HCT116 (cell line): ENCODE data around the gene DIAPH3. TPM values are rescaled to one million over a fixed set of nuclear protein-coding genes. Genes with fewer than 3 reads are reported as not detected.

Experiments used
- ATAC-seq: fragments of 200-7000 bp; cut with Tn5 transposase; 2 replicates; pipeline ENCODE4 v1.9.1; 2020; ENCODE audit warnings: mild to moderate bottlenecking, moderate library complexity
- BruUV-seq: library from RNA; stranded (reverse); fragments of 400-500 nt; replicated peaks from 2 replicates; lab custom pipeline; 2021; lab: Mats Ljungman, UMichigan
- CTCF ChIA-PET: fragments of 300-600 bp; sonication (Branson Sonifier 250); formaldehyde crosslinking; loops from one replicate; lab custom pipeline; 2021; ENCODE audit warnings: antibody characterized with exemption; lab: Charles Lee
- POLR2A ChIA-PET: fragments of 300-600, 350-600 bp; sonication (Branson Sonifier 250); formaldehyde crosslinking; loops from one replicate; lab custom pipeline; 2021; ENCODE audit warnings: antibody characterized with exemption; lab: Charles Lee
- RAD21 ChIA-PET, 2 experiments: fragments of 300-600 bp; sonication (Branson Sonifier 250); formaldehyde crosslinking; loops; one replicate each; lab custom pipeline; 2023; ENCODE audit warnings: low total read pairs in 2 of 2; ENCODE audit not compliant: uncharacterized antibody in 2 of 2, unreplicated experiment in 2 of 2, low non-redundant PET in 1 of 2; lab: Charles Lee
- DNase-seq: peaks from one replicate; pipeline ENCODE4 v3.0.0-alpha.2; 2010; ENCODE audit warnings: low read depth, low spot score
- H2AFZ ChIP-seq: fragments of 200-600 bp; shearing (Covaris generic), sonication (generic); 2 replicates; pipeline ENCODE4 v1.6.1; 2017; ENCODE audit warnings: low read depth, mixed run types, mixed read lengths, antibody characterized with exemption, low read length; ENCODE audit not compliant: poor library complexity, severe bottlenecking
- H3K27ac ChIP-seq: 2 replicates; pipeline ENCODE4 v1.5.1; 2012; ENCODE audit warnings: low read depth, low read length
- H3K27me3 ChIP-seq: fragments of 200-600 bp; sonication (generic); 2 replicates; pipeline ENCODE4 v1.6.1; 2016; ENCODE audit warnings: mixed run types, low read length, mixed read lengths; ENCODE audit not compliant: insufficient read depth
- H3K36me3 ChIP-seq, 2 experiments: fragments of 200-500 bp in 1 of 2; fragments of 200-600 bp in 1 of 2; sonication (Bioruptor generic) in 1 of 2; sonication (generic) in 1 of 2; 2 replicates each; pipeline versions ENCODE4 v1.5.1 to v1.6.1; 2014 to 2016; ENCODE audit warnings: low read length in 2 of 2, inconsistent platforms in 1 of 2, mixed read lengths in 1 of 2, mixed run types in 1 of 2; ENCODE audit not compliant: insufficient read depth in 2 of 2, control insufficient read depth in 1 of 2
- H3K4me1 ChIP-seq, 2 experiments: fragments of 200-600 bp in 1 of 2; sonication (generic) in 1 of 2; 2 replicates each; pipeline versions ENCODE4 v1.5.1 to v1.6.1; 2012 to 2017; ENCODE audit warnings: low read length in 2 of 2, inconsistent platforms in 1 of 2, mild to moderate bottlenecking in 1 of 2, mixed read lengths in 1 of 2, mixed run types in 1 of 2, moderate library complexity in 1 of 2; ENCODE audit not compliant: insufficient read depth in 2 of 2, control insufficient read depth in 1 of 2
- H3K4me2 ChIP-seq: fragments of 200-600 bp; sonication (generic); 2 replicates; pipeline ENCODE4 v1.6.1; 2017; ENCODE audit warnings: mixed run types, low read length, mixed read lengths
- H3K4me3 ChIP-seq, 2 experiments: fragments of 200-600 bp in 1 of 2; sonication (generic) in 1 of 2; replicated peaks in 1 of 2; 2 replicates each; pipeline ENCODE4 v1.5.1; 2011 to 2016; ENCODE audit warnings: low read length in 2 of 2, control low read depth in 1 of 2, low read depth in 1 of 2, mild to moderate bottlenecking in 1 of 2, mixed read lengths in 1 of 2, mixed run types in 1 of 2
- H3K79me2 ChIP-seq: fragments of 200-600 bp; sonication (generic); 2 replicates; pipeline ENCODE4 v1.6.1; 2017; ENCODE audit warnings: mild to moderate bottlenecking, mixed run types, low read length, moderate library complexity, mixed read lengths; ENCODE audit not compliant: insufficient read depth
- H3K9ac ChIP-seq: fragments of 200-600 bp; sonication (generic); 2 replicates; pipeline ENCODE4 v1.6.1; 2016; ENCODE audit warnings: low read length, mixed read lengths
- H3K9me2 ChIP-seq: fragments of 200-600 bp; sonication (generic), shearing (Covaris generic); 2 replicates; pipeline ENCODE4 v1.6.1; 2017; ENCODE audit warnings: mixed run types, mild to moderate bottlenecking, moderate library complexity; ENCODE audit not compliant: insufficient read depth
- H3K9me3 ChIP-seq, 2 experiments: fragments of 200-500 bp in 1 of 2; fragments of 200-600 bp in 1 of 2; sonication (Bioruptor generic) in 1 of 2; sonication (generic) in 1 of 2; 2 replicates each; pipeline ENCODE4 v1.6.1; 2014 to 2017; ENCODE audit warnings: low read length in 2 of 2, mixed read lengths in 2 of 2, inconsistent platforms in 1 of 2, low read depth in 1 of 2, mild to moderate bottlenecking in 1 of 2, mixed run types in 1 of 2, moderate library complexity in 1 of 2; ENCODE audit not compliant: control insufficient read depth in 1 of 2, insufficient read depth in 1 of 2
- H4K20me1 ChIP-seq: fragments of 200-600 bp; sonication (generic), shearing (Covaris generic); 2 replicates; pipeline ENCODE4 v1.6.1; 2017; ENCODE audit warnings: mixed run types, mild to moderate bottlenecking, moderate library complexity; ENCODE audit not compliant: insufficient read depth
- ATF3 ChIP-seq: IDR thresholded peaks from 2 replicates; pipeline ENCODE4 v1.6.1; 2012
- CEBPB ChIP-seq: IDR thresholded peaks from 2 replicates; pipeline ENCODE4 v1.6.1; 2012; ENCODE audit warnings: low read depth
- EGR1 ChIP-seq: IDR thresholded peaks from 2 replicates; pipeline ENCODE4 v1.6.1; 2012; ENCODE audit warnings: low read depth
- EZH2 ChIP-seq: fragments of 200-600 bp; sonication (generic); IDR thresholded peaks from 2 replicates; pipeline ENCODE4 v1.6.1; 2017; ENCODE audit warnings: antibody characterized with exemption, mixed run types
- FOSL1 ChIP-seq: IDR thresholded peaks from 2 replicates; pipeline ENCODE4 v1.6.1; 2012; ENCODE audit warnings: low read depth
- JUND ChIP-seq: IDR thresholded peaks from 2 replicates; pipeline ENCODE4 v1.6.1; 2012
- MAX ChIP-seq: IDR thresholded peaks from 2 replicates; pipeline ENCODE4 v1.6.1; 2012
- POLR2A ChIP-seq: IDR thresholded peaks from 2 replicates; pipeline ENCODE4 v1.7.0; 2011; ENCODE audit warnings: borderline replicate concordance; ENCODE audit not compliant: insufficient read depth, insufficient read length; ENCODE audit errors: extremely low read depth
- POLR2AphosphoS5 ChIP-seq: IDR thresholded peaks from 2 replicates; pipeline ENCODE4 v1.6.1; 2011; ENCODE audit warnings: mild to moderate bottlenecking, low read depth, low read length, moderate library complexity
- RAD21 ChIP-seq: IDR thresholded peaks from 2 replicates; pipeline ENCODE4 v1.6.1; 2012; ENCODE audit warnings: low read depth, mild to moderate bottlenecking
- SP1 ChIP-seq: IDR thresholded peaks from 2 replicates; pipeline ENCODE4 v1.6.1; 2012; ENCODE audit warnings: low read depth
- YY1 ChIP-seq: IDR thresholded peaks from 2 replicates; pipeline ENCODE4 v1.6.1; 2011; ENCODE audit warnings: low read length, low read depth, moderate library complexity, mild to moderate bottlenecking; ENCODE audit not compliant: insufficient replicate concordance; ENCODE audit errors: extremely low read depth
- ZBTB33 ChIP-seq: IDR thresholded peaks from 2 replicates; pipeline ENCODE4 v1.6.1; 2011; ENCODE audit warnings: mild to moderate bottlenecking, low read length, moderate library complexity; ENCODE audit not compliant: insufficient replicate concordance; ENCODE audit errors: extremely low read depth
- ZNF274 ChIP-seq: fragments of 200-500 bp; sonication (Bioruptor generic); IDR thresholded peaks from 2 replicates; pipeline ENCODE4 v1.6.1; 2014; ENCODE audit warnings: mild to moderate bottlenecking, low read depth, low read length, inconsistent platforms
- intact Hi-C: fragments of 100-400 bp; cut with micrococcal nuclease; formaldehyde crosslinking; loops from 2 replicates; pipeline ENCODE4 v1.10.0; 2022
- total RNA-seq: library from RNA; stranded (reverse); gene quantifications from one replicate; pipeline ENCODE4 v1.2.1, GENCODE V29; 2021; ENCODE audit not compliant: unreplicated experiment
- TF ChIP-seq, protein P1 (sequence below), 3 experiments: fragments of 200-600 bp in 1 of 3; sonication (generic) in 1 of 3; IDR thresholded peaks in 2 of 3; conservative IDR thresholded peaks in 1 of 3; 2 replicates each; pipeline ENCODE4 v1.5.1; 2012 to 2017; ENCODE audit warnings: low read depth in 2 of 3, low read length in 2 of 3, antibody characterized with exemption in 1 of 3, borderline replicate concordance in 1 of 3, control low read depth in 1 of 3, mild to moderate bottlenecking in 1 of 3, mixed read lengths in 1 of 3, mixed run types in 1 of 3, moderate library complexity in 1 of 3; ENCODE audit not compliant: insufficient read depth in 1 of 3

Gene DIAPH3
- total RNA-seq, 1 experiment from 2014 or later = 22.8 TPM

- no peaks in the 10 kb centered on the region for H3K79me2 ChIP-seq
- H3K27ac ChIP-seq = no peak overlapping the region
- no peaks in the 10 kb centered on the region for H3K9me3 ChIP-seq
- no peaks in the 10 kb centered on the region for H3K27me3 ChIP-seq
- H3K36me3 ChIP-seq = no peaks in the 10 kb centered on the region
- no peak overlapping the region for H3K4me3 ChIP-seq
- intact Hi-C loops = loop anchor here (10.0 kb wide), 1 partner anchor 424 kb away; no protein-coding TSS in a partner anchor
- no peaks in the 10 kb centered on the region for H3K4me1 ChIP-seq
- no peaks in the 10 kb centered on the region for H3K9me2 ChIP-seq
- CTCF ChIA-PET = no interaction called here
- no peak for TF ChIP-seq CEBPB
- no peak for TF ChIP-seq SP1
- no peak for TF ChIP-seq POLR2A
- TF ChIP-seq EZH2 = no peak
- no peak for TF ChIP-seq RAD21
- no peak for TF ChIP-seq YY1
- TF ChIP-seq POLR2AphosphoS5 = no peak
- TF ChIP-seq, all 23 proteins: peak for 0
- H3K9ac ChIP-seq = no peak overlapping the region
- H2AFZ ChIP-seq = no peak overlapping the region
- no peak overlapping the region for H3K4me2 ChIP-seq
- BruUV-seq = no TSS peak
- no peaks in the 10 kb centered on the region for H4K20me1 ChIP-seq
- ATAC-seq (no peak), DNase-seq (no peak)
- RAD21 ChIA-PET = no interaction called here
- POLR2A ChIA-PET = no interaction called here
Measured at GRCh38 chr13:59901191-59901590, 262.5 kb downstream of the DIAPH3 start.

GRCh38 chr13:59898066-59898465 lies 265.7 kb downstream of the DIAPH3 start:
- DNase-seq = no peak
- H3K4me2 ChIP-seq = no peak overlapping the region
- H3K9me2 ChIP-seq = no peaks in the 10 kb centered on the region
- RAD21 ChIA-PET = no interaction called here
- H2AFZ ChIP-seq = no peak overlapping the region
- H3K9me3 ChIP-seq = no peaks in the 10 kb centered on the region
- no peaks in the 10 kb centered on the region for H3K4me1 ChIP-seq
- H3K79me2 ChIP-seq = no peaks in the 10 kb centered on the region
- H3K9ac ChIP-seq = no peak overlapping the region
- no peak for ATAC-seq
- no peaks in the 10 kb centered on the region for H3K27me3 ChIP-seq
- CTCF ChIA-PET = no interaction called here
- BruUV-seq = no TSS peak
- POLR2A ChIA-PET = no interaction called here
- H3K4me3 ChIP-seq = no peak overlapping the region
- no peak overlapping the region for H3K27ac ChIP-seq
- intact Hi-C loops = no loop called here
- no peaks in the 10 kb centered on the region for H4K20me1 ChIP-seq
- H3K36me3 ChIP-seq = no peaks in the 10 kb centered on the region
- TF ChIP-seq FOSL1 (no peak), EGR1 (no peak), POLR2AphosphoS5 (no peak), ZBTB33 (no peak), MAX (no peak), ATF3 (no peak), ZNF274 (no peak), JUND (no peak)
- TF ChIP-seq, protein P1, sequence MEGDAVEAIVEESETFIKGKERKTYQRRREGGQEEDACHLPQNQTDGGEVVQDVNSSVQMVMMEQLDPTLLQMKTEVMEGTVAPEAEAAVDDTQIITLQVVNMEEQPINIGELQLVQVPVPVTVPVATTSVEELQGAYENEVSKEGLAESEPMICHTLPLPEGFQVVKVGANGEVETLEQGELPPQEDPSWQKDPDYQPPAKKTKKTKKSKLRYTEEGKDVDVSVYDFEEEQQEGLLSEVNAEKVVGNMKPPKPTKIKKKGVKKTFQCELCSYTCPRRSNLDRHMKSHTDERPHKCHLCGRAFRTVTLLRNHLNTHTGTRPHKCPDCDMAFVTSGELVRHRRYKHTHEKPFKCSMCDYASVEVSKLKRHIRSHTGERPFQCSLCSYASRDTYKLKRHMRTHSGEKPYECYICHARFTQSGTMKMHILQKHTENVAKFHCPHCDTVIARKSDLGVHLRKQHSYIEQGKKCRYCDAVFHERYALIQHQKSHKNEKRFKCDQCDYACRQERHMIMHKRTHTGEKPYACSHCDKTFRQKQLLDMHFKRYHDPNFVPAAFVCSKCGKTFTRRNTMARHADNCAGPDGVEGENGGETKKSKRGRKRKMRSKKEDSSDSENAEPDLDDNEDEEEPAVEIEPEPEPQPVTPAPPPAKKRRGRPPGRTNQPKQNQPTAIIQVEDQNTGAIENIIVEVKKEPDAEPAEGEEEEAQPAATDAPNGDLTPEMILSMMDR (IDR thresholded peaks at IDR 0.05 in 2 of 3, conservative IDR thresholded peaks at IDR 0.05 in 1 of 3; ENCODE audit: borderline replicate concordance in 1 of 3, insufficient read depth in 1 of 3, low read depth in 2 of 3, low read length in 2 of 3) = no peak
